H1 (cell line): ENCODE data around the gene RPIA. TPM values are rescaled to one million over a fixed set of nuclear protein-coding genes. Genes with fewer than 3 reads are reported as not detected.

ENCODE experiments used
- CTCF ChIA-PET: fragments of 300-600 bp; sonication (Branson Sonifier 250); formaldehyde crosslinking; loops from one replicate; lab custom pipeline; 2021; ENCODE audit not compliant: partially characterized antibody; lab: Charles Lee
- POLR2A ChIA-PET: fragments of 300-600 bp; sonication (Branson Sonifier 250); formaldehyde crosslinking; loops from one replicate; lab custom pipeline; 2021; ENCODE audit warnings: inconsistent platforms; ENCODE audit not compliant: partially characterized antibody; lab: Charles Lee
- DNase-seq, 2 experiments: peaks; one replicate each; pipeline versions ENCODE4 v3.0.0 to v3.0.0-alpha.2; 2010 to 2022; ENCODE audit warnings: low spot score in 2 of 2, low read depth in 1 of 2, mixed read lengths in 1 of 2
- FAIRE-seq: peaks from 2 replicates; lab custom pipeline; 2011; peaks lifted over from hg19 to GRCh38; lab: Jason Lieb, UNC
- H2AFZ ChIP-seq: 2 replicates; pipeline ENCODE4 v1.8.1; 2012; ENCODE audit warnings: low read length, inconsistent platforms
- H2AK5ac ChIP-seq: 2 replicates; pipeline ENCODE4 v1.6.1; 2013; ENCODE audit warnings: low read depth, low read length
- H2BK120ac ChIP-seq: replicated peaks from 2 replicates; pipeline ENCODE3; 2013; ENCODE audit warnings: low read depth, low read length, inconsistent platforms
- H2BK12ac ChIP-seq: 2 replicates; pipeline ENCODE4 v1.6.1; 2013; ENCODE audit warnings: low read depth, low read length
- H2BK15ac ChIP-seq: 2 replicates; pipeline ENCODE4 v1.6.1; 2013; ENCODE audit warnings: low read length
- H2BK20ac ChIP-seq: 2 replicates; pipeline ENCODE4 v1.6.1; 2013; ENCODE audit warnings: low read length
- H2BK5ac ChIP-seq: 2 replicates; pipeline ENCODE4 v1.6.1; 2013; ENCODE audit warnings: low read depth, low read length
- H3K14ac ChIP-seq: 2 replicates; pipeline ENCODE4 v1.6.1; 2013; ENCODE audit warnings: inconsistent platforms; ENCODE audit not compliant: insufficient read length
- H3K18ac ChIP-seq: 2 replicates; pipeline ENCODE4 v1.6.1; 2013; ENCODE audit warnings: low read length; ENCODE audit errors: extremely low read depth
- H3K23ac ChIP-seq: 2 replicates; pipeline ENCODE4 v1.6.1; 2013; ENCODE audit warnings: inconsistent platforms; ENCODE audit not compliant: insufficient read length
- H3K23me2 ChIP-seq: 2 replicates; pipeline ENCODE4 v1.6.1; 2013; ENCODE audit warnings: low read depth, low read length
- H3K27ac ChIP-seq: 2 replicates; pipeline ENCODE4 v1.6.1; 2011; ENCODE audit warnings: low read depth, low read length, inconsistent platforms
- H3K27me3 ChIP-seq, 4 experiments: replicated peaks in 1 of 4; 1 replicate in 1 of 4; 2 replicates in 3 of 4; pipeline versions ENCODE4 v1.6.1 to v1.8.1; 2011 to 2013; ENCODE audit warnings: low read length in 3 of 4, mild to moderate bottlenecking in 3 of 4, inconsistent platforms in 2 of 4, mixed read lengths in 2 of 4, moderate library complexity in 1 of 4; ENCODE audit not compliant: control insufficient read depth in 3 of 4, insufficient read depth in 3 of 4; ENCODE audit errors: extremely low read depth in 1 of 4
- H3K36me3 ChIP-seq, 4 experiments: 2 replicates each; pipeline versions ENCODE4 v1.6.1 to v1.8.1; 2011 to 2013; ENCODE audit warnings: mild to moderate bottlenecking in 4 of 4, low read length in 3 of 4, moderate library complexity in 2 of 4, control low read depth in 1 of 4, inconsistent platforms in 1 of 4; ENCODE audit not compliant: insufficient read depth in 4 of 4, control insufficient read depth in 2 of 4
- H3K4ac ChIP-seq: replicated peaks from 2 replicates; pipeline ENCODE3; 2013; ENCODE audit warnings: low read length, low read depth, mixed read lengths, inconsistent platforms; ENCODE audit not compliant: insufficient read length
- H3K4me1 ChIP-seq, 4 experiments: replicated peaks in 1 of 4; 1 replicate in 1 of 4; 2 replicates in 3 of 4; pipeline versions ENCODE4 v1.6.1 to v1.8.1; 2011 to 2013; ENCODE audit warnings: low read length in 3 of 4, inconsistent platforms in 2 of 4, mixed read lengths in 1 of 4; ENCODE audit not compliant: insufficient read depth in 4 of 4, control insufficient read depth in 3 of 4
- H3K4me2 ChIP-seq, 2 experiments: 2 replicates each; pipeline versions ENCODE4 v1.6.1 to v1.8.1; 2011 to 2013; ENCODE audit warnings: low read depth in 2 of 2, low read length in 2 of 2, control low read depth in 1 of 2, inconsistent platforms in 1 of 2, mild to moderate bottlenecking in 1 of 2; ENCODE audit not compliant: insufficient read depth in 1 of 2
- H3K4me3 ChIP-seq, 4 experiments: fragments of 200-600, 300-600 bp in 1 of 4; sonication (generic), shearing (Covaris generic), sonication (Bioruptor Twin) in 1 of 4; 2 replicates each; pipeline versions ENCODE4 v1.5.1 to v1.8.1; 2011 to 2016; ENCODE audit warnings: low read length in 4 of 4, low read depth in 3 of 4, control low read depth in 2 of 4, inconsistent platforms in 2 of 4, mild to moderate bottlenecking in 2 of 4, mixed read lengths in 1 of 4, moderate library complexity in 1 of 4; ENCODE audit not compliant: insufficient read depth in 2 of 4; ENCODE audit errors: extremely low read depth in 1 of 4
- H3K56ac ChIP-seq: replicated peaks from 2 replicates; pipeline ENCODE3; 2013; ENCODE audit warnings: low read depth, mild to moderate bottlenecking, mixed read lengths, low read length, inconsistent platforms; ENCODE audit not compliant: insufficient read length
- H3K79me1 ChIP-seq: 2 replicates; pipeline ENCODE4 v1.6.1; 2013; ENCODE audit warnings: low read depth, low read length, control low read depth
- H3K79me2 ChIP-seq, 2 experiments: 2 replicates each; pipeline versions ENCODE4 v1.6.1 to v1.8.1; 2012 to 2013; ENCODE audit warnings: low read length in 2 of 2, mild to moderate bottlenecking in 2 of 2, inconsistent platforms in 1 of 2; ENCODE audit not compliant: insufficient read depth in 2 of 2, control insufficient read depth in 1 of 2
- H3K9ac ChIP-seq, 4 experiments: replicated peaks in 1 of 4; 1 replicate in 1 of 4; 2 replicates in 3 of 4; pipeline versions ENCODE4 v1.6.1 to v1.8.1; 2011 to 2013; ENCODE audit warnings: low read depth in 3 of 4, low read length in 3 of 4, control low read depth in 2 of 4, mild to moderate bottlenecking in 2 of 4, moderate library complexity in 2 of 4, inconsistent platforms in 1 of 4; ENCODE audit errors: extremely low read depth in 1 of 4
- H3K9me3 ChIP-seq, 2 experiments: 2 replicates each; pipeline versions ENCODE4 v1.6.1 to v1.8.1; 2012 to 2013; ENCODE audit warnings: mild to moderate bottlenecking in 2 of 2, moderate library complexity in 2 of 2, control low read depth in 1 of 2, inconsistent platforms in 1 of 2, low read depth in 1 of 2, low read length in 1 of 2, mixed read lengths in 1 of 2; ENCODE audit not compliant: insufficient read depth in 2 of 2
- H4K20me1 ChIP-seq, 2 experiments: replicated peaks in 1 of 2; 2 replicates each; pipeline versions ENCODE3 to v1.8.1; 2011 to 2013; ENCODE audit warnings: inconsistent platforms in 2 of 2, low read length in 2 of 2, mild to moderate bottlenecking in 1 of 2; ENCODE audit not compliant: insufficient read depth in 2 of 2, control insufficient read depth in 1 of 2
- H4K5ac ChIP-seq: 2 replicates; pipeline ENCODE4 v1.6.1; 2013; ENCODE audit warnings: low read length, low read depth, mixed read lengths, inconsistent platforms; ENCODE audit not compliant: insufficient read length
- H4K8ac ChIP-seq: 2 replicates; pipeline ENCODE4 v1.8.0; 2013; ENCODE audit warnings: mild to moderate bottlenecking, moderate library complexity, low read length, inconsistent platforms; ENCODE audit not compliant: insufficient read depth; ENCODE audit errors: extremely low read depth
- H4K91ac ChIP-seq: replicated peaks from 2 replicates; pipeline ENCODE3; 2013; ENCODE audit warnings: low read length, mixed read lengths, inconsistent platforms; ENCODE audit not compliant: insufficient read length
- ATF3 ChIP-seq: IDR thresholded peaks from 2 replicates; pipeline ENCODE4 v1.6.1; 2011; ENCODE audit warnings: low read depth, mild to moderate bottlenecking, low read length; ENCODE audit not compliant: insufficient read depth
- BCL11A ChIP-seq, 2 experiments: IDR thresholded peaks; one replicate each; pipeline ENCODE4 v1.6.1; 2011; ENCODE audit warnings: low read depth in 2 of 2, low read length in 2 of 2, mild to moderate bottlenecking in 2 of 2
- HDAC2 ChIP-seq, 2 experiments: fragments of 300-600 bp in 1 of 2; sonication (generic) in 1 of 2; IDR thresholded peaks; 2 replicates each; pipeline ENCODE4 v1.6.1; 2011 to 2012; ENCODE audit warnings: low read depth in 2 of 2, low read length in 2 of 2, mild to moderate bottlenecking in 2 of 2, moderate library complexity in 2 of 2, borderline replicate concordance in 1 of 2, inconsistent platforms in 1 of 2
- JUND ChIP-seq: IDR thresholded peaks from 2 replicates; pipeline ENCODE4 v1.6.1; 2011; ENCODE audit warnings: mild to moderate bottlenecking, improper control_type of control experiment, low read length
- RXRA ChIP-seq: IDR thresholded peaks from 2 replicates; pipeline ENCODE4 v1.6.1; 2011; ENCODE audit warnings: low read depth, mild to moderate bottlenecking, low read length, moderate library complexity; ENCODE audit not compliant: insufficient read depth
- SAP30 ChIP-seq: fragments of 300-600 bp; sonication (generic); IDR thresholded peaks from 2 replicates; pipeline ENCODE4 v1.7.1; 2012; ENCODE audit warnings: low read length, moderate library complexity, mild to moderate bottlenecking, inconsistent platforms; ENCODE audit not compliant: insufficient read depth, insufficient replicate concordance
- SRF ChIP-seq: IDR thresholded peaks from 2 replicates; pipeline ENCODE4 v1.6.1; 2011; ENCODE audit warnings: mild to moderate bottlenecking, low read depth, low read length, moderate library complexity
- USF2 ChIP-seq: IDR thresholded peaks from 2 replicates; pipeline ENCODE4 v1.6.1; 2011; ENCODE audit warnings: low read length, improper control_type of control experiment
- YY1 ChIP-seq: IDR thresholded peaks from 2 replicates; pipeline ENCODE4 v1.6.1; 2011; ENCODE audit warnings: low read depth, mild to moderate bottlenecking, low read length
- WGBS, 2 experiments: shearing (Covaris generic) in 1 of 2; methylation state at CpG; one replicate each; pipeline versions ENCODE4 v1.1.6 to v1.1.7; 2013 to 2015; ENCODE audit warnings: low lambda C conversion rate in 2 of 2, mixed read lengths in 2 of 2, inconsistent platforms in 1 of 2, low coverage in 1 of 2, missing lambda C conversion rate in 1 of 2; ENCODE audit not compliant: insufficient replicate concordance in 2 of 2, insufficient coverage in 1 of 2, insufficient read length in 1 of 2; ENCODE audit errors: extremely low coverage in 1 of 2, missing lambda C conversion rate in 1 of 2; 5-methylcytosine and 5-hydroxymethylcytosine counted together
- polyA plus RNA-seq, 7 experiments: library from polyadenylated mRNA; depleted of rRNA in 3 of 7; stranded (reverse) in 5 of 7; unstranded in 2 of 7; fragments of >200 nt in 5 of 7; fragments of 200-250 nt in 2 of 7; gene quantifications; 1 replicate in 5 of 7; 2 replicates in 1 of 7; 4 replicates in 1 of 7; pipeline versions ENCODE4 v1.2.1 to v1.2.3, GENCODE V29; 2011 to 2013; ENCODE audit warnings: missing spikeins in 2 of 7, mixed read lengths in 2 of 7
- total RNA-seq: library from RNA; stranded (reverse); fragmentation: NEBNext Ultra II Directional; extraction: Animal tissue kit (Norgen Biotek cat#: 25700); gene quantifications from 2 replicates; pipeline ENCODE4 v1.2.1, GENCODE V29; 2021
- TF ChIP-seq, protein P1 (sequence below): IDR thresholded peaks from 2 replicates; pipeline ENCODE4 v1.6.1; 2012; ENCODE audit warnings: inconsistent platforms

Gene RPIA
- total and polyA plus RNA-seq, 2 of the 8 experiments (the other 6 are each of a cell fraction or from before 2014, with no cell fraction given) = 13.1 to 24.0 TPM

DNA sequence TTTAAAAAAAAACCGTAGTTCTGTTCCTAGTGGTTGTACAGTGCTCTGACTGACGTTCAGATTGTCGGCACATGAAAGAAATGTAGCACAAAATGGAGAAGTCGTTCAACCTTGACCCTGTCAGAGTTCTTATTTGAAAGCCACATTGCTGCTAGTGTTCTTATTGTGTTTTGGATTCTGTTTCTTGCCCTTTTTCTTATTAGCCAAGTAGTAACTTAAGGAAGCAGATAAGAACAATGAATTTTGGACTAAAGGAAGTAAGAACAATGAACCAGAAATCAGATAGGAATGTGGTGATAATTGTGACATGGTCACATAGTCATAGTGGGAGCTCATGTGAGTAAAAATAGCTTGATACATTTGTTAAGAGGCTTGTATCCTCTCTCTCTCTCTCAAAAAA is 45.9 kb downstream of the RPIA start:
- H3K79me2 ChIP-seq = no peaks in the 10 kb centered on the region; a peak in 1 of 4 replicates
- H4K20me1 ChIP-seq = peaks cover 0 to 2% of the 10 kb centered on the region in 2 experiments
- no peak overlapping the region for H3K4me2 ChIP-seq
- H3K23me2 ChIP-seq = no peaks in the 10 kb centered on the region
- WGBS, 2 experiments = 99% methylated on average over 4 of the region's 4 CpGs; no CpG with 5 or more reads in 1 of the 2 experiments
- ChIA-PET POLR2A (interaction anchor here (1.0 kb wide), 1 partner anchor 10 kb away, joined by 3 read pairs; no protein-coding TSS in a partner anchor), CTCF (interaction anchor here (1.0 to 1.3 kb wide), 3 partner anchors 15 to 182 kb away, joined by 3 read pairs; no protein-coding TSS in a partner anchor)
- DNase-seq (no peak), FAIRE-seq (no peak)
- H2BK5ac ChIP-seq = no peak overlapping the region
- no peak overlapping the region for H2BK120ac ChIP-seq
- H3K27ac ChIP-seq = no peak overlapping the region
- no peak overlapping the region for H2BK20ac ChIP-seq
- 0 out of 4 replicates have a peak, but pooled peaks cover 0 to 6% of the 10 kb centered on the region in 2 experiments for H3K9me3 ChIP-seq
- H3K4ac ChIP-seq = no peak overlapping the region
- H3K18ac ChIP-seq = no peak overlapping the region
- no peak overlapping the region for H3K4me3 ChIP-seq
- no peak overlapping the region for H4K8ac ChIP-seq
- H3K79me1 ChIP-seq = peaks cover 3% of the 10 kb centered on the region; the same call in 1 of the 2 replicates
- no peaks in the 10 kb centered on the region for H3K27me3 ChIP-seq
- peaks cover 7 to 23% (median 14%) of the 10 kb centered on the region in 4 experiments for H3K36me3 ChIP-seq
- no peak overlapping the region for H3K14ac ChIP-seq
- no peak overlapping the region for H4K5ac ChIP-seq
- no peak overlapping the region for H2AFZ ChIP-seq
- H2BK12ac ChIP-seq = no peak overlapping the region
- H3K56ac ChIP-seq = no peak overlapping the region
- H3K23ac ChIP-seq = no peak overlapping the region
- no peak overlapping the region for H2AK5ac ChIP-seq
- H4K91ac ChIP-seq = no peak overlapping the region
- H3K4me1 ChIP-seq = no peaks in the 10 kb centered on the region; a peak in 2 of 7 replicates
- no peak overlapping the region for H3K9ac ChIP-seq
- no peak overlapping the region for H2BK15ac ChIP-seq
- TF ChIP-seq SAP30 (no peak), SRF (no peak), JUND (no peak), ATF3 (no peak), RXRA (no peak), BCL11A (IDR thresholded peaks at IDR 0.05; ENCODE audit: low read depth in 2 of 2, low read length in 2 of 2) (no peak), HDAC2 (IDR thresholded peaks at IDR 0.05; ENCODE audit: borderline replicate concordance in 1 of 2, low read depth in 2 of 2, low read length in 2 of 2) (no peak), YY1 (no peak), USF2 (no peak)
- TF ChIP-seq, protein P1, sequence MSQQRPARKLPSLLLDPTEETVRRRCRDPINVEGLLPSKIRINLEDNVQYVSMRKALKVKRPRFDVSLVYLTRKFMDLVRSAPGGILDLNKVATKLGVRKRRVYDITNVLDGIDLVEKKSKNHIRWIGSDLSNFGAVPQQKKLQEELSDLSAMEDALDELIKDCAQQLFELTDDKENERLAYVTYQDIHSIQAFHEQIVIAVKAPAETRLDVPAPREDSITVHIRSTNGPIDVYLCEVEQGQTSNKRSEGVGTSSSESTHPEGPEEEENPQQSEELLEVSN = no peak
